Measurements from ENCODE around the gene CPTP. TPM values are rescaled to one million over a fixed set of nuclear protein-coding genes. Genes with fewer than 3 reads are reported as not detected.

The CPTP gene
- total and polyA plus RNA-seq, 11 donors = 50.7 to 226 (median 72.4) TPM

DNA sequence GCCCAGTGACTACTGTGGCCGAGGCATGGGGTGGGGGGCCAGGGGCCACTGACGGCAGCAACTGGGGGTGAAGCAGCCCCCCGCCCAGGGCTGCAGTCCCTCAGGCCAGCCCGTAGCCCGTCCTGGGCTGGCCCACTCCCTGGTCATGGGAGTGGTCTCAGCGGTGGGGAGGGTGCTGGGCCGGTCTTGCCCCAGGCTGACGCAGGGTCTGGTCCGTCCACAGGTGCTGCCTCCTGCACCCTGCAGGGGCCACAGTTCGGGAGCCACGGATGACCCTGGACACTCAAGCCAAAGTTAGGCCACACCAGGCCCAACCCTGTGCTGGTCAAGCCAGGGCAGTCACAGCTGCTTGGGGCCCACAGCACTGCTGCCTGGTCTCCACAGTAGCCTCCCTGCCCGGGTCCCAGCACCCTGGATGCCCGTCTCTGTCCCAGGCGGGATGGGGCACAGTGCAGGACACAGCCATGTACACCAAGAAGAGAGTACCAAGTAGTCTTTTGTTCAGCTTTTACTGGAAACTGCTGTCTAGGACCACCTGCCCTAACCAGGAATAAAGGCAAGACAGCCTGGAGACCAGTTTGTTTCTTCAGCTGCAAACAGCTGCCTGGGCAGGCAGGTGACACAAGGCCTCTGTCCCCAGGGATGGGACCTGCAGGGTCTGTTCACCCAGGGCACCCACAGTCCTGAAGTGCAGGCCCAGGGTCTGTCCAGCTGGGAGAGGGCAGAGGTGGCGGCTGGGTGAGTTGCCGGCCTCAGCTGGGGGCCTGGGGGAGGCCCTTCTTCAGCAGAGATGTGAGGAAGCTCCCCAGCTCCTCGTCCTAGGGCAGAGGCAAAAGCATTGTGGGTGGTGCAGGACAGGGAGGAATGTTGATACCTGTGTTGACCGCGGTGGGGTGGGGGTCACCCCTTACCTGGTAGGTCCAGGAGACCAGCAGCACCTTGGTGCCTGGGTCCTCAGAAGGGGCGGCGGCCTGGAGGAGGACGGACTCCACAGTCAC lies 13.2 kb upstream of the CPTP start:
- H3K36me3 ChIP-seq = peaks cover 0 to 60% (median 53%) of the 10 kb centered on the region in 9 donors
- DNase-seq (no peak), ATAC-seq (no peak)
- no peaks in the 10 kb centered on the region for H3K9me3 ChIP-seq
- H3K27me3 ChIP-seq = no peaks in the 10 kb centered on the region
- H3K27ac ChIP-seq = no peak overlapping the region
- peaks cover 3 to 27% (median 19%) of the 10 kb centered on the region in 12 donors for H3K4me1 ChIP-seq
- no peak for TF ChIP-seq POLR2A (IDR thresholded peaks at IDR 0.05)
- TF ChIP-seq, protein P1, sequence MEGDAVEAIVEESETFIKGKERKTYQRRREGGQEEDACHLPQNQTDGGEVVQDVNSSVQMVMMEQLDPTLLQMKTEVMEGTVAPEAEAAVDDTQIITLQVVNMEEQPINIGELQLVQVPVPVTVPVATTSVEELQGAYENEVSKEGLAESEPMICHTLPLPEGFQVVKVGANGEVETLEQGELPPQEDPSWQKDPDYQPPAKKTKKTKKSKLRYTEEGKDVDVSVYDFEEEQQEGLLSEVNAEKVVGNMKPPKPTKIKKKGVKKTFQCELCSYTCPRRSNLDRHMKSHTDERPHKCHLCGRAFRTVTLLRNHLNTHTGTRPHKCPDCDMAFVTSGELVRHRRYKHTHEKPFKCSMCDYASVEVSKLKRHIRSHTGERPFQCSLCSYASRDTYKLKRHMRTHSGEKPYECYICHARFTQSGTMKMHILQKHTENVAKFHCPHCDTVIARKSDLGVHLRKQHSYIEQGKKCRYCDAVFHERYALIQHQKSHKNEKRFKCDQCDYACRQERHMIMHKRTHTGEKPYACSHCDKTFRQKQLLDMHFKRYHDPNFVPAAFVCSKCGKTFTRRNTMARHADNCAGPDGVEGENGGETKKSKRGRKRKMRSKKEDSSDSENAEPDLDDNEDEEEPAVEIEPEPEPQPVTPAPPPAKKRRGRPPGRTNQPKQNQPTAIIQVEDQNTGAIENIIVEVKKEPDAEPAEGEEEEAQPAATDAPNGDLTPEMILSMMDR (IDR thresholded peaks at IDR 0.05) = no peak
- no peak overlapping the region for H3K4me3 ChIP-seq
- 88 to 92% (median 91%) methylated on average over 17 to 22 of the region's 22 CpGs for WGBS, 4 donors
- intact Hi-C loops (cut with DNase I) = no loop called here

DNA sequence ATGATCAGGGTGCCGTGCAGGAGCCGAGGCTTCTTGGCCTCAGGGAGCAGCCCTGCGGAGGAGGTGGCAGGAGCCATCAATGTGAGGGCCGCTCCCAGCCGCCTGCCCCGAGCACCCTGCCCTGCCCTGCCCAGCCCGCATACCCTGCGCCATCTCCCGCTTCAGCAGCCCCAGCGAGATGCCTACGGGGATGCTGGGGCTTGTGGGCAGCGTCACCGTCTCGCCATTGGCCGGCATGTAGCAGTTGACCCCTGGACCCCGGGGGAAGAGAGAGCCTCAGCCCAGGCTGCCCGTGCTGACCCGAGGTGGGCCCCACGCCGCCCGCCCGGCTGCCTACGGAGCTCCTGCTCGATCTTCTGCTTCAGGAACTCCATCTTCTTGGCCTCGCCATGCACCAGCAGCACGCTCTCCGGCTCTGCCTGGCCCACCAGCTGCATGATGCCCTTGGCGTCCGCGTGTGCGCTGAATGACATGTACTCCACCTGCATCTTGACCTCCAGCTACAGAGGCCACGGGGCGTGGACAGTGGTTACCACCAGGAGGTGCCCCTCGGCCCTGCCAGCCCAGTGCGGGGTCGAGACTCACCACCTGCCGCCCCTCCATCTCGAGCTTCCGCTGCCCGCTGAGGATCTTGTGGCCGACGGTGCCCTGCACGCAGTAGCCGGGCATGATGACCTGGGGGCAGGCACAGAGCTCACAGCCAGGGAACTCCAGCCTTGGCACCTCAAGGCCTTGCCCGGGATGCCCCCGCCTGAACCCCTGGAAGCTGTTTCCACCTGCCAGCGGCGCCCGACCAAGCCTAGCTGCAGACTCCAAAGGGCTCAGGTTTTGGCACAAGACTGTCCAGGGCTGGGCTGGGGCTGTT lies 11.9 kb upstream of the CPTP start:
- no peak overlapping the region for H3K4me3 ChIP-seq
- H3K4me1 ChIP-seq = peaks cover 0 to 22% (median 13%) of the 10 kb centered on the region in 12 donors
- 90 to 93% (median 92%) methylated on average over 21 to 49 of the region's 49 CpGs for WGBS, 4 donors
- intact Hi-C loops (cut with DNase I) = no loop called here
- no peak overlapping the region for H3K27ac ChIP-seq
- peaks cover 0 to 71% (median 58%) of the 10 kb centered on the region in 9 donors for H3K36me3 ChIP-seq
- DNase-seq = no peak
- no peak for ATAC-seq
- H3K9me3 ChIP-seq = no peaks in the 10 kb centered on the region
- no peaks in the 10 kb centered on the region for H3K27me3 ChIP-seq
- no peak for TF ChIP-seq POLR2A (IDR thresholded peaks at IDR 0.05)

DNA sequence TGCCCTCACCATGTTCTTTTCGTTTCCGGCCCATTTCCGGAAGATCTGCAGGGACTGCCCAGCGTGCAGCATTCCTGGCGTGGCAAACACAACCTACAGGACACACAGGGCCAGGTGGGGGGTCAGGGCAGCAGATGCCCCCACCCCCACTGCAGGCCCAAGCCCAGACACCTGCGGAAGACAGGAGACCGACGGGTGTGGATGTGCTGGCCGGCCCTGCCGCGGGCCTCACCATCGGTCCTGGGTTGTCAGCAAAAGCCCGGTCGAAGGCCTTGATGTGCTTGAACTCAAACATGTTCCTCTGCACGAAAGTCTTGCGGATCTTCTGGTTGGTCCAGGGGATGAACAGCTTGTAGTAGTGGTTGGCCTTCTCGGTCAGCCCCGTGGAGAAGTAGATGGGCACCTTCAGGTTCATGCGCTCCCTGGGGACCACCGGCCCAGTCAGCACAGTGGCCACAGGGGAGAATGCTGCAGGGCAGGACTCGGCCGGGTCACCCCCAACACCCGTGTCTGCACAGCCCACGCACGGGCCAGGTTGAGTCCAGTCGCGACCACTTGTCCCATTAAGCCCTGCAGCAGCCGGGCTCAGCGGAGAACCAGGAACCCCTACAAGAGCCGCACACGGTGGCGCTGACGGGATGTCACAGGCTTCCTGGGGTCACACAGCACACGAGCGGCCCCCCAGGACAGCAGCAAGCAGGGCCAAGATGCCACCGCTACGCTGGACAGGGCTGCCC lies 10.9 kb upstream of the CPTP start:
- WGBS, 4 donors = 87 to 93% (median 89%) methylated on average over 24 to 37 of the region's 37 CpGs
- H3K27me3 ChIP-seq = no peaks in the 10 kb centered on the region
- H3K4me3 ChIP-seq = no peak overlapping the region
- H3K4me1 ChIP-seq = peaks cover 0 to 31% (median 18%) of the 10 kb centered on the region in 12 donors
- TF ChIP-seq POLR2A (IDR thresholded peaks at IDR 0.05) = no peak
- TF ChIP-seq, protein P1 (IDR thresholded peaks at IDR 0.05) = no peak
- H3K27ac ChIP-seq = no peak overlapping the region
- intact Hi-C loops (cut with DNase I) = no loop called here
- no peak for ATAC-seq
- H3K36me3 ChIP-seq = peaks cover 0 to 78% (median 64%) of the 10 kb centered on the region in 9 donors
- no peaks in the 10 kb centered on the region for H3K9me3 ChIP-seq
- no peak for DNase-seq

DNA sequence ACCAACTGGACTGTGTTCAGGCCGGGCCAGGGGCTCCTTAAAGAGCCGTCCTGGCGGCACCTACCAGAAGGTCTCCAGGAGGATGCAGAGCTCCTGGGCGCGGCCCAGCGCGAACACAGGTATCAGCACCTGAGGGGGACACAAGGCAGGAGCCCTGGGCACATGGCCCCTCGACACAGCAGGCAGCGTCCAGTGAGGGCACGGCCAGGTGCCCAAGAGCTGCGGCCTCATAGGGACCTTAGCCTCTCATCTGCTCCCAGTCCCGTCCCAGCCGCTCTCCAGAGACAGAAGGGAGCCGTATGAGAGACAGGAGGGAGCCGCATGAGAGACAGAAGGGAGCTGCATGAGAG lies 10.4 kb upstream of the CPTP start:
- Histone ChIP-seq H3K27me3 (no peaks in the 10 kb centered on the region), H3K36me3 (peaks cover 0 to 84% (median 70%) of the 10 kb centered on the region in 9 donors), H3K4me3 (no peak overlapping the region), H3K9me3 (no peaks in the 10 kb centered on the region), H3K4me1 (peaks cover 0 to 29% (median 15%) of the 10 kb centered on the region in 12 donors), H3K27ac (no peak overlapping the region)
- intact Hi-C loops (cut with DNase I) = no loop called here
- ATAC-seq = no peak
- DNase-seq = no peak
- 93 to 95% (median 94%) methylated on average over 15 of the region's 15 CpGs for WGBS, 4 donors
- TF ChIP-seq, protein P1 (IDR thresholded peaks at IDR 0.05) = no peak
- TF ChIP-seq POLR2A (IDR thresholded peaks at IDR 0.05) = no peak

All from heart left ventricle (tissue), 16 donors.